ENCODE results near the gene ANKRD24. TPM values are rescaled to one million over a fixed set of nuclear protein-coding genes. Genes with fewer than 3 reads are reported as not detected.

Gene ANKRD24
- total RNA-seq, 1 donor = 0.99 TPM

- peak within 1 kb of the TSS; percentile 92 for H3K4me3 ChIP-seq (ENCODE audit: low read depth, low read length)
- DNase-seq (ENCODE audit: low read depth) = peak; percentile 100
- TF ChIP-seq CTCF (IDR thresholded peaks at IDR 0.05; ENCODE audit: insufficient read depth, low read length) = peak; percentile 57
These were observed 64.5 kb downstream of the ANKRD24 start, which contains the start of gene YJU2 for GRCh38 chr19:4246767-4247593. Gene YJU2 (plus strand): TSS chr19:4247080. CDS start chr19:4247147, 67 bp downstream.

- TF ChIP-seq CTCF (IDR thresholded peaks at IDR 0.05; ENCODE audit: insufficient read depth, low read length) = no peak
- no peak overlapping the region for H3K4me3 ChIP-seq (ENCODE audit: low read depth, low read length)
- no peak for DNase-seq (ENCODE audit: low read depth)
These were observed 74.1 kb downstream of the ANKRD24 start for GRCh38 chr19:4256563-4256962.

GRCh38 chr19:4257025-4257424 lies 74.5 kb downstream of the ANKRD24 start:
- DNase-seq (ENCODE audit: low read depth) = no peak
- H3K4me3 ChIP-seq (ENCODE audit: low read depth, low read length) = no peak overlapping the region
- no peak for TF ChIP-seq CTCF (IDR thresholded peaks at IDR 0.05; ENCODE audit: insufficient read depth, low read length)

DNA sequence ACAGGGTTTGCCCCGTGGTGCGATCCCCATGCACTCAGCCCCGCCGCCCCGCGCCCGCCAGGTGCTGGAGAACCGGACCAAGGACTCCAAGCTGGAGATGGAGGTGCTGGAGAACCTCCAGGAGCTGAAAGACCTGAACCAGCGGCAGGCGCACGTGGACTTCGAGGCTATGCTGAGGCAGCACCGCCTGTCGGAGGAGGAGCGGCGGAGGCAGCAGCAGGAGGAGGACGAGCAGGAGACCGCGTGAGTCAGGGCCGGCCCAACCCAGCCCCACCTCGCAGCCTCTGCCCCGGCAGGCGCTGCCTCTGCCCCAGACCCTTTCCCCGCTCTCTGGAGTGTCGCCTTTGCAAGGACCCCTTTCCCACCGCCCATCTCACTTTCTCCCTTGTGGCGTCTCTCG lies 75.7 kb downstream of the ANKRD24 start:
- H3K4me3 ChIP-seq (ENCODE audit: low read depth, low read length) = no peak overlapping the region
- no peak for TF ChIP-seq CTCF (IDR thresholded peaks at IDR 0.05; ENCODE audit: insufficient read depth, low read length)
- DNase-seq (ENCODE audit: low read depth) = no peak

DNA sequence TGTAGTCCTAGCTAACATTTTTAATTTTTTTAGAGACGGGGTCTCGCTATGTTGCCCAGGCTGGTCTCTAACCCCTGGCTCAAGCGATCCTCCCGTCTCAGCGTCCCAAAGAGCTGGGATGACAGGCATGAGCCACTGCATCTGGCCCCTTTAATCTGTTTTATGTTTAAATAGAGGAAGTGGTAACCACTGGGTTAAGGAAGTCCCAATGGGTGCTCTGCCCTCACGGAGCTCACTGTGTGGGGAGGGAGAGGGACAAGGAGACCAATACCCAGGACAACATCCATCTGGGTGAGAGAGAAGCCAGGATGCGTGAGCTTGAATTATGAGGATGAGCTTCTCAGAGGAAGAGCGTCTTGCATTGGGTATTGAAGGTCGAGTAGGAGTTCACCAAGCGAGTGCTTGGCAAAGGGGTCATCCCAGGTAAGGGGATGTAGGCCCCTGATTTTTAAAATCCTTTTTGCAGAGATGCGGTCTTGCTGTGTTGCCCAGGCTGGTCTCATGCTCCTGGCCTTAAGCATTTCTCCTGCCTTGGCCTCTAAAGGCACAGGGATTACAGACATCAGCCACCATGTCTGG lies 78.2 kb downstream of the ANKRD24 start:
- no peak for DNase-seq (ENCODE audit: low read depth)
- H3K4me3 ChIP-seq (ENCODE audit: low read depth, low read length) = no peak overlapping the region
- no peak for TF ChIP-seq CTCF (IDR thresholded peaks at IDR 0.05; ENCODE audit: insufficient read depth, low read length)

GRCh38 chr19:4264812-4265211 lies 82.3 kb downstream of the ANKRD24 start:
- no peak for TF ChIP-seq CTCF (IDR thresholded peaks at IDR 0.05; ENCODE audit: insufficient read depth, low read length)
- no peak overlapping the region for H3K4me3 ChIP-seq (ENCODE audit: low read depth, low read length)
- DNase-seq (ENCODE audit: low read depth) = no peak
